HG02642 (cell line): Measurements from ENCODE around the gene RAB28.
A peak's percentile ranks its signal among the peaks of the same experiment; 100 is the strongest.
"Not testable (repeated sequence)": the region's sequence is repeated elsewhere in the genome, so short reads cannot be mapped to it uniquely, and the experiment has no call there.

Experiments
- ATAC-seq: cut with Tn5 transposase; IDR thresholded peaks from one replicate; pipeline ENCODE4 v1.9.1; 2021; ENCODE audit warnings: mild to moderate bottlenecking; ENCODE audit not compliant: unreplicated experiment, poor library complexity

The RAB28 gene

GRCh38 chr4:13389901-13390300 lies 94.2 kb downstream of the RAB28 start:
- ATAC-seq = not testable (repeated sequence)

- ATAC-seq = peak; percentile 88
Observed at GRCh38 chr4:13386405-13387107, 97.6 kb downstream of the RAB28 start.

GRCh38 chr4:13384055-13384454 lies 100.1 kb downstream of the RAB28 start:
- ATAC-seq = no peak

GRCh38 chr4:13378973-13379759 lies 105.0 kb downstream of the RAB28 start:
- ATAC-seq = peak; percentile 62

GRCh38 chr4:13371048-13371447 lies 113.1 kb downstream of the RAB28 start:
- no peak for ATAC-seq

GRCh38 chr4:13368217-13368616 lies 115.9 kb downstream of the RAB28 start:
- ATAC-seq = no peak

GRCh38 chr4:13367691-13368090 lies 116.4 kb downstream of the RAB28 start:
- ATAC-seq = no peak

GRCh38 chr4:13367244-13367643 lies 116.9 kb downstream of the RAB28 start:
- ATAC-seq = no peak

- ATAC-seq = no peak
Observed at GRCh38 chr4:13365195-13365594, 118.9 kb downstream of the RAB28 start.

GRCh38 chr4:13364653-13365052 lies 119.5 kb downstream of the RAB28 start:
- ATAC-seq = no peak

- ATAC-seq = no peak
Observed at GRCh38 chr4:13364172-13364571, 120.0 kb downstream of the RAB28 start.

GRCh38 chr4:13359809-13360208 lies 124.3 kb downstream of the RAB28 start:
- no peak for ATAC-seq

GRCh38 chr4:13355111-13355880 lies 128.8 kb downstream of the RAB28 start:
- no peak for ATAC-seq

GRCh38 chr4:13349096-13349495 lies 135.0 kb downstream of the RAB28 start:
- ATAC-seq = no peak

- no peak for ATAC-seq
Observed at GRCh38 chr4:13348216-13348615, 135.9 kb downstream of the RAB28 start.

- no peak for ATAC-seq
Observed at GRCh38 chr4:13347517-13348125, 136.5 kb downstream of the RAB28 start.

GRCh38 chr4:13344216-13344615 lies 139.9 kb downstream of the RAB28 start:
- no peak for ATAC-seq

GRCh38 chr4:13340672-13341071 lies 143.5 kb downstream of the RAB28 start:
- no peak for ATAC-seq

GRCh38 chr4:13331827-13332226 lies 152.3 kb downstream of the RAB28 start:
- ATAC-seq = no peak

- ATAC-seq = no peak
Observed at GRCh38 chr4:13329963-13330362, 154.2 kb downstream of the RAB28 start.
